GM18951 (cell line): ENCODE data around the gene PLN.

Experiments used
- POLR2A ChIP-seq: IDR thresholded peaks from 4 replicates; pipeline ENCODE4 v1.6.1; 2011; ENCODE audit warnings: mild to moderate bottlenecking; ENCODE audit not compliant: insufficient read length, insufficient read depth; ENCODE audit errors: extremely low read depth
- in situ Hi-C: fragments of 300-500 bp; cut with MboI; formaldehyde crosslinking; loops from one replicate; pipeline ENCODE4 v1.12.0; 2022; ENCODE audit warnings: low sequenced_read_pairs, mixed read lengths, inconsistent platforms; ENCODE audit not compliant: unreplicated experiment

PLN gene

DNA sequence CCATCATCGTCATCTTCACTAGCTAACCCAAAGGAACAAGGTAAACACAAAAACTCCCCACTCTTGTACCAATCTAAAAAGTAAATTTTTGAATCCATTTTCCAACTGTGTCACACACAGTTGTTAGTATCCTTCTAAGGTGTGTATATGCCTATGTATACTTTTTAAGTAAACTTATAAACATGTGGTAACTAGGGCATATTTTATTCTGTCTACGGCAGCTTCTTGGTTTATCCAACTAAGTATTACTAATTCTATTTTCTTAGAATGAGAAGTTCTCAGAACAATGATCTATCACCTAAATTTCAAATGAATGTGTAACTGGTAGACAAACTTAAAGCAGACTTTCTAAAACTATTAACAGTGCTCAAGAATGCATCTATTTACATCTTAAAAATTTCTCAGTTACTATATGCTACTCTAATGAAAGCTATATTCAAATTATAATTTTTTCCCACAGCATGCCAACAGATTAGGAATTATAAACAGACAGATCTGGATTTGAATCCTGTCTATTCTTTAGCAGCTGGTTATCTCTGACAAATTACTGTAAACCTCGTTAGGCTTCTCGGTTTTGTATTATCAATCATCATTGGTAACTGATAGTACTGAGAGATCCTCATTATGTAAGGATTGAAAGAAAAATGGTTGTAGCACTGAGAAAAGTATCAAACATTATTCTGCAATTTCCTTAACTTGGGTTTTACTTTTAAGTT, 1.8 kb upstream of the PLN start:
- TF ChIP-seq POLR2A = no peak
- in situ Hi-C loops = no loop called here

DNA sequence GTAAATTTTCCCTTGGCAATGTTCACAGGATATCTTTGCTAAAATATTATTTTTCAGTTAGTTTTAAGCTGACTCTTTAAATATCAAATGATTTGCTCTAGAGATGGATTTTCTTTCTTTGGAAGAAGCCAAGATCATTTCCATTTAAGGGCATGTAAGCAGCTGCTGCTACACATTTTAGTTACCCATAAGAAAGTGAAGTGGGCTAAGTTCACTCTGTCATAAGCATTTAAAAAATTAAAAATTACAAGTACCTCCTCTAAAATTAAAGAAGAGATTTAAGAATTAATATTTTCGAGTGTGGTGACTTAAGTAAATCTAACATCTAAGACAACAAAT, 1.2 kb upstream of the PLN start:
- in situ Hi-C loops = no loop called here
- no peak for TF ChIP-seq POLR2A

GRCh38 chr6:118548613-118549012, 517 bp downstream of the PLN start:
- in situ Hi-C loops = no loop called here

DNA sequence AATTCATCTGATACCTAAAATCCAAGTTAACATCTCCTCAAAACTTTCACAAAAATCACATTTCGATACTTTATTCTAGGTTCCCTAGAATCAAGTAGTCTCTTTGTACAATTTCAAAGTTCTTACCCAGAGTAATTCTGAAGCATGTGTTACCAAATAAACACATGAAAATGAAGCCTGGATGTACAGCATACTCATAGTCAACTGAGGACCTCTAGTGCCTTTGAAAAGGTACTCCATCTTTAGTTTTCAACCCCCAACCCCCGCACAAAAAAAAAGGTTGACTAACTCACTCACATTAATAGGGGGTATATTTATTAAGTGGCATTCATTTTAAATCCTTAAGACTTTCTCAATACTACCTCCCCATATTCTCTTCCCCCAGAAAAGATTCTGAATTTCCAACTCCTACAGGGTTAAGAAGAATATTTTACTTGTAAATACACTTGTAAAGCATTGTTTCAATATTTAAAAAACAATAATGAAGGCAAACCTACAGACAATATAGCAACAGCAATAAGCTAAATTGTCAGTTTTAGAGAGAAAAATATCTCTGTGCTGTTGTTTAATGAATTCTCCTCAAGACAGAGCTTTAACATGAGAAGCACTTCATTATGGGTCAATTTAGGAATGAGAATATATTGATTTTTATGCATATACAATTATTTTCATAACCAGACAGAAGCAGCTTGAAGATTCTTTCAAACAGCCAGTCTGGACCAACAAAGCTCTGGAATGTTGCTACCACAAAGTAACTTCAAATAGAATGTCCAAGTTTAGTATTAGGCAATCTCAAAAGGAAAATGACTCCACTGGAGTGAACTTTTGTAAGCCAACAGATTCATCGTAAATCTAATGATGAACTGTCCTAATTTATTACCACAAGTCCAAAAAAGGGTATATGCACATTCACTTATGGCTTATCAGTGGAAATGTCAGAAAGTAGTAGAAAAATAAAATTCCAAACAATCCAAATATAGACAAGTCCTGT, 3.3 kb downstream of the PLN start:
- no peak for TF ChIP-seq POLR2A
- in situ Hi-C loops = loop anchor here (10.0 to 25.0 kb wide), 2 partner anchors 267 to 561 kb away; no protein-coding TSS in a partner anchor

More at GRCh38 chr6:118548613-118549012, 517 bp downstream of the PLN start:
- no peak for TF ChIP-seq POLR2A

- TF ChIP-seq POLR2A = no peak
- in situ Hi-C loops = loop anchor here (10.0 to 25.0 kb wide), 2 partner anchors 268 to 559 kb away; no protein-coding TSS in a partner anchor
Measured at GRCh38 chr6:118553132-118553531, 5.0 kb downstream of the PLN start.

GRCh38 chr6:118554698-118555097, 6.6 kb downstream of the PLN start:
- no peak for TF ChIP-seq POLR2A
- in situ Hi-C loops = loop anchor here (10.0 to 25.0 kb wide), 2 partner anchors 270 to 558 kb away; no protein-coding TSS in a partner anchor

DNA sequence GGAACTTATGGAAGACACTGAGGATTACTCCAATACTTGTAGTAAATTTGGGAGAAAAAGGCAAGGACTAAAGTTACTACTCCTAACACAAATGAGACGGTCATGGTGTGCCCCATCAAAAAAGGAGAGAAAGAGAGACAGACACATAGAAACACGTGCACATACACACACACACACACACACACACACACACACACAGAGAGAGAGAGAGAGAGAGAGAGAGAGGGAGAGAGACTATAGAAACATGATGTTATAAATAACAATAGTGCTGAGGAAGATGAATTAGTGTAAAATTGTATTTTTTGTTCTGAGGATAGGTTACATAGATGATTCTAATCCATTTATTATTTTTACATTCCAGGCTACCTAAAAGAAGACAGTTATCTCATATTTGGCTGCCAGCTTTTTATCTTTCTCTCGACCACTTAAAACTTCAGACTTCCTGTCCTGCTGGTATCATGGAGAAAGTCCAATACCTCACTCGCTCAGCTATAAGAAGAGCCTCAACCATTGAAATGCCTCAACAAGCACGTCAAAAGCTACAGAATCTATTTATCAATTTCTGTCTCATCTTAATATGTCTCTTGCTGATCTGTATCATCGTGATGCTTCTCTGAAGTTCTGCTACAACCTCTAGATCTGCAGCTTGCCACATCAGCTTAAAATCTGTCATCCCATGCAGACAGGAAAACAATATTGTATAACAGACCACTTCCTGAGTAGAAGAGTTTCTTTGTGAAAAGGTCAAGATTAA, 10.5 kb downstream of the PLN start:
- in situ Hi-C loops = loop anchor here (10.0 to 25.0 kb wide), 2 partner anchors 274 to 554 kb away; no protein-coding TSS in a partner anchor
- no peak for TF ChIP-seq POLR2A

DNA sequence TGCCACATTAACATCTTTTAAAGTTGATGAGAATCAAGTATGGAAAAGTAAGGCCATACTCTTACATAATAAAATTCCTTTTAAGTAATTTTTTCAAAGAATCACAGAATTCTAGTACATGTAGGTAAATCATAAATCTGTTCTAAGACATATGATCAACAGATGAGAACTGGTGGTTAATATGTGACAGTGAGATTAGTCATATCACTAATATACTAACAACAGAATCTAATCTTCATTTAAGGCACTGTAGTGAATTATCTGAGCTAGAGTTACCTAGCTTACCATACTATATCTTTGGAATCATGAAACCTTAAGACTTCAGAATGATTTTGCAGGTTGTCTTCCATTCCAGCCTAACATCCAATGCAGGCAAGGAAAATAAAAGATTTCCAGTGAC, 11.6 kb downstream of the PLN start:
- in situ Hi-C loops = loop anchor here (10.0 to 25.0 kb wide), 2 partner anchors 275 to 553 kb away; no protein-coding TSS in a partner anchor
- no peak for TF ChIP-seq POLR2A

- in situ Hi-C loops = loop anchor here (25.0 kb wide), 1 partner anchor 550 kb away; no protein-coding TSS in a partner anchor
- TF ChIP-seq POLR2A = no peak
Measured at GRCh38 chr6:118562248-118562647, 14.2 kb downstream of the PLN start.

GRCh38 chr6:118562959-118563358, 14.9 kb downstream of the PLN start:
- TF ChIP-seq POLR2A = no peak
- in situ Hi-C loops = loop anchor here (25.0 kb wide), 1 partner anchor 549 kb away; no protein-coding TSS in a partner anchor

- in situ Hi-C loops = loop anchor here (25.0 kb wide), 1 partner anchor 547 kb away; no protein-coding TSS in a partner anchor
- TF ChIP-seq POLR2A = no peak
Measured at GRCh38 chr6:118565311-118565960, 17.3 kb downstream of the PLN start.

DNA sequence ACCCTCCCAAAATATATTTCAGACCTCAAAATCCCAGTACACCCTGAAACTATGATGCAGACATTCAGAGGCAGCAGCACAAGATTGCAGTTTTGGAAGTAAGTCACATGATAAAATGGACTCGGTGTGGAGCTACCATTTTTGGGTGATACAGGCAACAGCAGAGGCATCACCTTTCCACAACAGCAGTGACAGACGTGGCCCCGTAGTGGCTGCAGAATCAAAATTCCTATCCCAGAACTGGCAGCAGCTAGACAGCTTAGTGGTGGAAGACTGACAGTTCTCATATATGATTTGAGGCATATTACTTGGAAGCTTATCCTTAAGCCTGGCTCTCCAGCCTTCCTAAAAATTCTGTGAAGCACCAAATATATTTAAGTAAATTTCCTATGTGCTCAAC, 19.9 kb downstream of the PLN start:
- in situ Hi-C loops = loop anchor here (25.0 kb wide), 1 partner anchor 544 kb away; no protein-coding TSS in a partner anchor
- TF ChIP-seq POLR2A = no peak
